ENCODE measurements around the gene NEDD4L.

GRCh38 chr18:58061349-58061748 lies 17.3 kb downstream of the NEDD4L start:
- TF ChIP-seq, protein P1, sequence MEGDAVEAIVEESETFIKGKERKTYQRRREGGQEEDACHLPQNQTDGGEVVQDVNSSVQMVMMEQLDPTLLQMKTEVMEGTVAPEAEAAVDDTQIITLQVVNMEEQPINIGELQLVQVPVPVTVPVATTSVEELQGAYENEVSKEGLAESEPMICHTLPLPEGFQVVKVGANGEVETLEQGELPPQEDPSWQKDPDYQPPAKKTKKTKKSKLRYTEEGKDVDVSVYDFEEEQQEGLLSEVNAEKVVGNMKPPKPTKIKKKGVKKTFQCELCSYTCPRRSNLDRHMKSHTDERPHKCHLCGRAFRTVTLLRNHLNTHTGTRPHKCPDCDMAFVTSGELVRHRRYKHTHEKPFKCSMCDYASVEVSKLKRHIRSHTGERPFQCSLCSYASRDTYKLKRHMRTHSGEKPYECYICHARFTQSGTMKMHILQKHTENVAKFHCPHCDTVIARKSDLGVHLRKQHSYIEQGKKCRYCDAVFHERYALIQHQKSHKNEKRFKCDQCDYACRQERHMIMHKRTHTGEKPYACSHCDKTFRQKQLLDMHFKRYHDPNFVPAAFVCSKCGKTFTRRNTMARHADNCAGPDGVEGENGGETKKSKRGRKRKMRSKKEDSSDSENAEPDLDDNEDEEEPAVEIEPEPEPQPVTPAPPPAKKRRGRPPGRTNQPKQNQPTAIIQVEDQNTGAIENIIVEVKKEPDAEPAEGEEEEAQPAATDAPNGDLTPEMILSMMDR (IDR thresholded peaks at IDR 0.05; ENCODE audit: insufficient read depth, low read length, poor library complexity, severe bottlenecking), result no peak
- TF ChIP-seq EZH2phosphoT487 (conservative IDR thresholded peaks at IDR 0.05; ENCODE audit: low read length), result no peak
